ENCODE data around the gene PPP2R2C.

Gene PPP2R2C

GRCh38 chr4:6509587-6509986 is 37.2 kb upstream of the PPP2R2C start (continued):
- no peak for TF ChIP-seq PBX3 (CRISPR knock-in tag; IDR thresholded peaks at IDR 0.05)
- TF ChIP-seq ZNF701 (tag by site-specific recombination; IDR thresholded peaks at IDR 0.05) = no peak
- no peak for TF ChIP-seq SP7 (tag by site-specific recombination; IDR thresholded peaks at IDR 0.05)
- no peak for TF ChIP-seq MZF1 (tag by site-specific recombination; IDR thresholded peaks at IDR 0.05; ENCODE audit: borderline replicate concordance)
- no peak for TF ChIP-seq ZNF132 (tag by site-specific recombination; IDR thresholded peaks at IDR 0.05; ENCODE audit: borderline replicate concordance)
- no peak for TF ChIP-seq ZFP37 (tag by site-specific recombination; IDR thresholded peaks at IDR 0.05)
- no peak for TF ChIP-seq SP3 (tag by site-specific recombination; IDR thresholded peaks at IDR 0.05)

GRCh38 chr4:6507345-6507744 is 34.9 kb upstream of the PPP2R2C start:
- Histone ChIP-seq H3K9me3 (ENCODE audit: control insufficient read depth, insufficient read depth, low read depth, low read length) (no peaks in the 10 kb centered on the region), H3K27ac (ENCODE audit: extremely low read depth, low read depth, low read length) (no peak overlapping the region), H3K36me3 (ENCODE audit: control insufficient read depth in 2 of 2, insufficient read depth in 1 of 2, low read length in 2 of 2) (no peaks in the 10 kb centered on the region), H3K4me3 (ENCODE audit: low read depth, low read length) (no peak overlapping the region), H3K4me1 (ENCODE audit: control insufficient read depth, insufficient read depth, low read length) (no peaks in the 10 kb centered on the region)
- POLR2A ChIA-PET = no interaction called here
- CTCF ChIA-PET = interaction anchor here (0.7 kb wide), 1 partner anchor 180 kb away, joined by 3 read pairs; no protein-coding TSS in a partner anchor
- TF ChIP-seq SALL2 (tag by site-specific recombination; IDR thresholded peaks at IDR 0.05; ENCODE audit: borderline replicate concordance) = no peak

GRCh38 chr4:6506616-6507140 is 34.3 kb upstream of the PPP2R2C start:
- no peak overlapping the region for H3K27ac ChIP-seq (ENCODE audit: extremely low read depth, low read depth, low read length)
- CTCF ChIA-PET = no interaction called here
- H3K9me3 ChIP-seq (ENCODE audit: control insufficient read depth, insufficient read depth, low read depth, low read length) = no peaks in the 10 kb centered on the region
- no peak for TF ChIP-seq ZNF280C (tag by site-specific recombination; IDR thresholded peaks at IDR 0.05)
- TF ChIP-seq ZNF362 (tag by site-specific recombination; IDR thresholded peaks at IDR 0.05) = no peak
- no peak for TF ChIP-seq REST (tag by site-specific recombination; IDR thresholded peaks at IDR 0.05)
- no peak for TF ChIP-seq SP3 (tag by site-specific recombination; IDR thresholded peaks at IDR 0.05)
- no peak for TF ChIP-seq ZBTB21 (tag by site-specific recombination; IDR thresholded peaks at IDR 0.05)
- no peak for TF ChIP-seq INSM2 (tag by site-specific recombination; IDR thresholded peaks at IDR 0.05)
- TF ChIP-seq ZNF391 (tag by site-specific recombination; IDR thresholded peaks at IDR 0.05; ENCODE audit: borderline replicate concordance, low read depth) = no peak
- H3K4me1 ChIP-seq (ENCODE audit: control insufficient read depth, insufficient read depth, low read length) = no peaks in the 10 kb centered on the region
- no peak overlapping the region for H3K4me3 ChIP-seq (ENCODE audit: low read depth, low read length)
- no peaks in the 10 kb centered on the region for H3K36me3 ChIP-seq (ENCODE audit: control insufficient read depth in 2 of 2, insufficient read depth in 1 of 2, low read length in 2 of 2)
- POLR2A ChIA-PET = no interaction called here
